ENCODE data around the gene PYGB.
A peak's percentile ranks its signal among the peaks of the same experiment; 100 is the strongest.
"Not testable (repeated sequence)": the region's sequence is repeated elsewhere in the genome, so short reads cannot be mapped to it uniquely, and the experiment has no call there.

The PYGB gene

GRCh38 chr20:25316506-25317190 lies 68.8 kb downstream of the PYGB start:
- DNase-seq: no peak

DNA sequence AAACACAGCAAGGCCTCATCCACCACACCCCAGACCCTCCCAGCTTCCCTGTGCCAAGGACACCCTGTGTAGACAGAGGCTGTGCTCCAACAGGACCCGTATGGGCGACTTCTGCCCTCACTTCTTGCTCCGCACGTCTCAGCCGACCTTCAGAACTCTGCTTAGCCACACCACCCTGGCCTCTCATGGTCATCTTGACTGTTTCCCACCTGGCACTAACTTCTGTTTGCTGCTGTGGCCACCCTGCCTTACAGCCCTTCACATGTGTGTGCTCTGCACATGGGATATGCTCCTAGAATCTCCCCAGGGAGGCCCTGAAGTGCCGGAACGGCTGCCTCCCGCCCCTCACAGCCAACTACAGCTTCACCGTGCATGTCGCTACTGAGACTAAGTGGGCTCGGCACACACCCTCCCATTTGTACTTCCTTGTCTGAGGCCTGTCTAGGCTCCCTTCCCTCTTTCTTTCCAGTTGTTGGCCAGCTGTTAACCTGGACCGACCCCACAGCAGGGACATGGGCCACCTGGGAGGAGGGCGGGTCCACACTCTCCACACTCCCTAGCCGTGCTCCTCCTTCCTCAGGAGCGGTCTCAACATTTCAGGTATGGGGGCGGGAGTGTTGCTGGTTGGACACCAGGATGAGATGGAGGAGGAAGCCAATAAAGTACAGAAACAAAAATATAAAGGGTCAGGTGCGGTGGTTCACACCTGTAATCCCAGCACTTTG lies 69.6 kb downstream of the PYGB start:
- DNase-seq: no peak

DNA sequence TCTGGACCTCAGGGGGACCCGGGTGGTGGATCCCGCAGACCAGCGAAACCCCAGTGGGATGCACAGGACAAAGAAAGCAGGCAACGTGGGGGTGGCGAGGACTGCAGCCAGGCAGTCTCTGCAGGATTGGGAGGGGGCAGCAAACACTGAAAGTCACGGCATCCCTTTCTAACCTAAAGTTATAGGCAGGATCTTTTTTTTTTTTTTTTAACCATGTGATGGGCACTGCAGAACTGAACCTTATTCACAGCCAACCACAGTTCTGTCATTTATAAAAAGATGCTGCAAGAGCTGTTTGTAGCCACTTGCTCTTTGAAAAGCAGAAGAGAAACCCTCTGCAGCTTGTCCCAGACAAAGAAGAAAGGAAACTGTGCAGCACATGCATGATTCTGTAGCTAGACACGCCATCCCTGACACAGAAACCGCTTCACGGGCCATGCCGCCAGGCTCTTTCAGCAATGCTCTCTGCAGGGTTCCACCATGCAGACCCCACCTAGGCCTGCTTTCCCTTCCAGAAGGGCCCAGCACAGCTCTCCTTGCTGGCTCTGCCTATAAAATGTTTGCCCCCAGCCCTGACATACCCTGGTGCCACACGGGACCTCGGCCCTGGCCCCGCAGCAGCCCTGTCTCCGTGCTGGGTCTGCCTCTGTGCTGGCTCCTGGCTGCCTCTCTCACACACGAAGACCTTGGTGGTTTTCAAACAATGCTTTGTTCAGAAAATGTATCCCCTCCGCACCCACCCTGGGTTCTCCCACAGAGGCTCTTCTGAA lies 70.8 kb downstream of the PYGB start:
- DNase-seq: no peak

GRCh38 chr20:25319241-25320034 lies 71.6 kb downstream of the PYGB start:
- peak; percentile 24 for DNase-seq

- DNase-seq: no peak
These were observed 72.3 kb downstream of the PYGB start for GRCh38 chr20:25320035-25320800.

GRCh38 chr20:25321262-25321831 lies 73.5 kb downstream of the PYGB start:
- DNase-seq: no peak

DNA sequence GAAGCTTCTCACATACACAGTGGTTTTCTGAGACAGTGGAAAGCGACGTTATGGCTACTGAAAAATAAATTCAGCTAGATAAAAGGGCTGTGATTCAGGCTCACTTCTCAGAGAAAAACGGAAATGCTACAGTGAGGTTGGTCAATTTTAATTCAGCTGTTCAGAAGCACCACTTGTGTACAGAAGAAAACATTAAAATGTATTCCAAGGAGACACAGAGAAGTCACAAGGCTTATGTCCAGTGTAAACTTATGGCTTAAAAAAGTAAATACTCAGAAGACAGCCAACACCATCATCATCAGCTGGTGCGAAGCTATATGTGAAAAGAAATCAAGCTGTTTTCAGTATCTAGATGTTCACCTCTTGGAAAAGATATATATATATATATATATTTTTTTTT lies 74.1 kb downstream of the PYGB start:
- DNase-seq: no peak

GRCh38 chr20:25323496-25324246 lies 75.8 kb downstream of the PYGB start:
- DNase-seq: no peak

GRCh38 chr20:25324412-25324811 lies 76.5 kb downstream of the PYGB start:
- no peak for DNase-seq

GRCh38 chr20:25325073-25325472 lies 77.2 kb downstream of the PYGB start:
- no peak for DNase-seq

- DNase-seq: no peak
These were observed 78.1 kb downstream of the PYGB start for GRCh38 chr20:25325997-25326396.

- no peak for DNase-seq
These were observed 79.8 kb downstream of the PYGB start for GRCh38 chr20:25327521-25328235.

- DNase-seq: no peak
These were observed 81.1 kb downstream of the PYGB start for GRCh38 chr20:25328954-25329498.

- DNase-seq: not testable (repeated sequence)
These were observed 87.1 kb downstream of the PYGB start for GRCh38 chr20:25334972-25335371.

DNA sequence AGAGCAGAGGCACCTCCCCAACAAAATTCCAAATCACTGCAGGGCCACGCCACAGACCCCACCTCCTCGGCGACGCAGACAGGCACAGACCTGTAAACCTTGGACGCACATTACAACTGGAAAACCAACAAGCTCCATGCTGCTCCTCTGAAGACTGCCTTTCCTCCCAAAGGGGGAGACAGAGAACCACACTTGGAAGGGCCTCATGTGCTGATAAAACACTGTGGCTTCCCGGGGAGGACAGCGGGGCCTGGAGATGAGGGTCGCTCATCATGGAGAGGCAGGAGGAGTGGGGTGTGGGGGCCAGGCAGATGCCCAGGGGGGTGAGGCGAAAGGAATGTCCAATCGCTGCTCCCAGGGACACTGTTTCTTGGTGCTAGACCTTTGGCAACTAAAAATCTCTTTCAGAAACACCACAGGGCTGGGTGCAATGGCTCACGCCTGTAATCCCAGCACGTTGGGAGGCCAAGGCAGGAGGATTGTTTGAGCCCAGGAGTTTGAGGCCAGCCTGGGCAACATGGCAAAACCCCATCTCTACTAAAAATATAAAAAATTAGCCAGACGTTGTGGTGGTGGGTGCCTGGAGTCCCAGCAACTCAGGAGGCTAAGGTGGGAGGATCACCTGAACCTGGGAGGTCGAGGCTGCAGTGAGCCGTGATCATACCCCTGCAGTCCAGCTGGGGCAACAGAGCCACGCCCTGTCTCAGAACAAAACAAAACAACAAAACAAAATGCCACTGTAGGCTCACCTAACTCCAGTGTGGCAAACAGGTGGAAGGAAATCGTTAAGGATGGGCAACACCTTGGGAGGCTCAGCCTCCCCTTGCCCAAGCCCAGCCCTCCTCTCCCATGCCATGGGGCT lies 88.9 kb downstream of the PYGB start:
- no peak for DNase-seq

DNA sequence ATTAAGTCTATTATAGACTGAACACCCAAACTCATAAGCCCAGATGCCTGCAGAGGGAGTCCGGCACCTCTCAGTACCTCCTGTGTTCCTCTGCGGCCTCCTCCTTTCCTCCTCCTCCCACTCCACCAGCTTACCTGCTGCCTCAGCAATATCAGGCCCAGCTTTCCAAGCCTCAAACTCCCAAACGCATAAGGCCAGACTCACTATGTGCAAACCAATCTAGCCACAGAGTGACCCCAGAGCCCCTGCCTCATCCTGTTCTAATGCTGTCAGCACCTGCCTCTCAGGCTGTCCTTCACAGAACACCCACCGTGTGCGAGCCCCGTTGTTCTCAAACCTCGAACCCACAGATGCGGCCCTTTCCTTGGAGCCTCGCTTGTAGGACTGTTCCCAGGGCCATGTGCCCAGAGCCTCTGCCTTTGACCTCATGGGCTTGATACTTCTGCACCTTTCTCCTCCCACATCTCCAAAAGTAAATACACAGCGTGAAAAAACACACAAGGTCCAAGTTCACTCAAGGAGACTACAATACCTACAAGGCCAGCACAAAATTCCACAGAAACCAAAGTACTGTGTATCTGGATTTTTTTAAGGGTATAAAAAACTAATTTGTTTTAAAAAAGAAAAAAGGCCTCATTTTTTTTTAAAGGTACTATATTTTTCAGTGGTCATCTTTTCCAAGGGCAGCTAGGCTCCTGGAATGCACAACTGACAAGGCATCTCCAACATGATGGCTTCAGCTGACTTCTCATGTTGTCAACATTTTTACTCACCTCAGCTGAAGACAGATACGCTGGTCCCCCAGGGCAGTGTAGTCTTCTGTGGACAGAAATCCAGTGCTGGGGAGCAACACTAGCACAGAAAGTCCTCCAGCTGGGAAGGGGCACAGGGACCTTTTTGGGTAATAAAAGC lies 90.5 kb downstream of the PYGB start:
- DNase-seq: no peak

DNA sequence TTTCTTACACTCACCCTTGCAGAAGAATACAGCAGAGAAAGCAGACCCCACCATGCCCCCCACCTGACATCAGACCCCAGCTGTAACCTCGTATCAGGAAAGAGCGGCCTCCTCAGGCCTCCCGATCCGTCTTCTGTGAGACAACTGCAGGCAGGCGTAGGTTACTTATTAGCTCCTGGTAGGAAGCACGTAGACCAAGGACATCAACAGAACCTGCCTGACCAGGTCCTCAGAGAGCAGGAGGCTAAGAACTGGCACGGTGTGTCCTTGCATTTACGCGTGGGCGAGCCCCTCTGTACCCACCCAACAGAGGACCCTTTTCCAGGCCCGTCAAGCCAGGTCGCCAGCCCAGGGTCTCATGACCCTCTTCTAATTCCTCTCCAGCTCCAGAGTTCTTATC lies 91.7 kb downstream of the PYGB start:
- DNase-seq: no peak

DNA sequence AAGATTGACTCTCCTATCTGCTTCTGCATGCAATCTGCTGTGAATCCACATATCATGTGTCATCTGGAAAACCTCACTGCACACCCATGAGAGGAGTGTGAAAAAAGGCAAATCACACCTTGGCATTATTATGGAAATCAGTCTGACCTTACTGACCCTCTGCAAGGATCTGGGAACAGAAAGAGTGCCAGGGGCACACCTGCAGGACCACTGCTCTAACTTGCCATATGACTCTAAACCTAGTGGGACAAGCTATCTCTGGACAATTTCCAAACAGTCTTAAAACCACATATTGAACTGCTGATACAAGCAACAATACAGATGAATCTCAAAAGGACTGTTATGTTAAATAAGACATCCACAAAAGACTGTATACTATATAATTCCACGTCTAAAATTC lies 92.5 kb downstream of the PYGB start:
- no peak for DNase-seq
